Measurements from ENCODE around the gene CYP27C1.

- TF ChIP-seq TCF7 (IDR thresholded peaks at IDR 0.05; ENCODE audit: low read depth), result no peak
- TF ChIP-seq ZNF335 (CRISPR knock-in tag; IDR thresholded peaks at IDR 0.05), result no peak
- TF ChIP-seq POGK (CRISPR knock-in tag; conservative IDR thresholded peaks at IDR 0.05), result no peak
- TF ChIP-seq ZFP1 (CRISPR knock-in tag; IDR thresholded peaks at IDR 0.05), result no peak
- TF ChIP-seq ZSCAN20 (CRISPR knock-in tag; IDR thresholded peaks at IDR 0.05; ENCODE audit: borderline replicate concordance), result no peak
- TF ChIP-seq CTCF (CRISPR knock-in tag; IDR thresholded peaks at IDR 0.05), result no peak
- no peak for TF ChIP-seq EP300 (IDR thresholded peaks at IDR 0.05; ENCODE audit: low read depth in 2 of 2, low read length in 2 of 2)
- TF ChIP-seq EP300 (CRISPR knock-in tag; IDR thresholded peaks at IDR 0.05; ENCODE audit: borderline replicate concordance), result no peak
- TF ChIP-seq POLR2A (IDR thresholded peaks at IDR 0.05; ENCODE audit: insufficient read depth in 1 of 2, low read depth in 2 of 2, low read length in 2 of 2), result no peak
- TF ChIP-seq ELK4 (CRISPR knock-in tag; IDR thresholded peaks at IDR 0.05; ENCODE audit: borderline replicate concordance), result no peak
- TF ChIP-seq ZSCAN5A (CRISPR knock-in tag; IDR thresholded peaks at IDR 0.05; ENCODE audit: borderline replicate concordance), result no peak
Observed at GRCh38 chr2:127219171-127220070, 678 bp downstream of the CYP27C1 start.

Data from HepG2 (cell line).